Ovary (tissue), 9 donors: Measurements from ENCODE around the gene WDR83. TPM values are rescaled to one million over a fixed set of nuclear protein-coding genes. Genes with fewer than 3 reads are reported as not detected.
A peak's percentile ranks its signal among the peaks of the same experiment; 100 is the strongest.

Experiments used
- DNase-seq, 5 donors: peaks; one replicate each; pipeline ENCODE4 v3.0.0-alpha.2; 2019 to 2020
- H3K27ac ChIP-seq, 2 donors: fragments of 200-600 bp; one replicate each; pipeline versions ENCODE4 v1.5.1 to v1.8.0; 2019 to 2022
- H3K27me3 ChIP-seq: fragments of 200-600 bp; one replicate; pipeline ENCODE4 v1.8.0; 2022
- H3K36me3 ChIP-seq: fragments of 200-600 bp; sonication (generic); one replicate; pipeline ENCODE4 v1.5.1; 2019
- H3K4me1 ChIP-seq: one replicate; pipeline ENCODE4 v1.8.1; 2013; ENCODE audit warnings: mild to moderate bottlenecking, moderate library complexity; ENCODE audit not compliant: insufficient read depth
- H3K4me3 ChIP-seq: fragments of 200-600 bp; sonication (generic); one replicate; pipeline ENCODE4 v1.5.1; 2017
- H3K9me3 ChIP-seq, 2 donors: fragments of 200-600 bp in 1 of 2; sonication (generic) in 1 of 2; one replicate each; pipeline versions ENCODE4 v1.5.1 to v1.8.1; 2013 to 2019; ENCODE audit warnings: mild to moderate bottlenecking in 1 of 2, moderate library complexity in 1 of 2
- EP300 ChIP-seq: sonication (generic); formaldehyde crosslinking; IDR thresholded peaks from one replicate; pipeline ENCODE4 v1.6.1; 2017; ENCODE audit warnings: antibody characterized with exemption
- POLR2A ChIP-seq: fragments of 450-650 bp; IDR thresholded peaks from one replicate; pipeline ENCODE4 v1.6.1; 2017; ENCODE audit warnings: antibody characterized with exemption, mild to moderate bottlenecking, moderate library complexity
- WGBS, 3 donors: extraction: QIAGEN DNeasy Blood & Tissue Kit in 1 of 3; methylation state at CpG; one replicate each; pipeline versions ENCODE4 v1.1.5 to v1.1.7; 2013 to 2017; 5-methylcytosine and 5-hydroxymethylcytosine counted together
- intact Hi-C, 4 donors: fragments of 100-400 bp; cut with DNase I; formaldehyde crosslinking; loops; one replicate each; pipeline versions ENCODE4 v1.11.0 to v1.15.1; 2022 to 2023
- polyA plus RNA-seq, 2 donors: library from polyadenylated mRNA; stranded (reverse); fragments of 200-250 nt in 1 of 2; fragments of 350-450 nt in 1 of 2; fragmentation: Illumina TruSeq in 1 of 2; extraction: RNeasy Lipid Tissue Mini Kit (QIAGEN cat#74804) in 1 of 2; gene quantifications; one replicate each; pipeline ENCODE4 v1.2.3, GENCODE V29; 2013 to 2014
- total RNA-seq, 7 donors: library from RNA; depleted of rRNA in 2 of 7; stranded (reverse); fragments of >200 nt in 2 of 7; fragmentation: NEBNext Ultra II Directional in 3 of 7; extraction: Animal tissue kit (Norgen Biotek cat#: 25700) in 3 of 7; gene quantifications; one replicate each; pipeline versions ENCODE4 v1.1.0 to v1.2.4, GENCODE V29; 2016 to 2023
- TF ChIP-seq, protein P1 (sequence below), 3 donors: fragments of 450-650 bp in 2 of 3; fragments of 200-600 bp in 1 of 3; IDR thresholded peaks; one replicate each; pipeline versions ENCODE4 v1.5.1 to v1.8.0; 2016 to 2022; ENCODE audit warnings: antibody characterized with exemption in 3 of 3, mild to moderate bottlenecking in 1 of 3
- donor health status: DM: no; HTN: no; CAD: no; lungs with moderate emphysema.
- donor health status: DM: no; HTN: no; CAD: no.
- donor health status: Bipolar disorder and iron deficiency.
- donor health status: DM: yes; HTN: yes; CAD: no.
- donor health status: DM: no; HTN: no; CAD: no.
- donor health status: DM: yes; HTN: yes; CAD: no.

WDR83 gene
- total and polyA plus RNA-seq, 9 donors, result 2.8 to 16.3 (median 11.9) TPM

DNA sequence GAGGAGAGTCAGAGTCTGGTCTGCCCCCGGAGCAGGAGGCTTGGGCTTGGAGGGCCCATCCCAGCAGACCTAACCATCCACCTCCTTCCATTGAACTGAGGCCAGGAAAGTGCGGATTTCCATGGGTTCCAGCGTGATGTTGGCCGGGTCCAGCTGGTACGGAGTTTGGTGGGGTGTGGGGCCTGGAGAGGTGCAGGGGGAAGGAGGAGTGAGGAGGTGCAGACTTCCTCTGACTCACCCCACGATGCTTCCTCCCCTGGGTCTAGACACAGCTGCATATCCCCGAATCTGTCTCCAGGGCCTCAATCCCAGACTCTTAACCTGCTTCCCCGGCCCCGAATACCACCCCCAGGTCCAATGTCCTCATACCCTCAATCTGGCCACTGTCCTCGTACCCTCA is 20.1 kb upstream of the WDR83 start:
- 78 to 88% (median 79%) methylated on average over 10 of the region's 10 CpGs for WGBS, 3 donors
- no peak for DNase-seq
- H3K9me3 ChIP-seq, result no peaks in the 10 kb centered on the region
- no peaks in the 10 kb centered on the region for H3K36me3 ChIP-seq
- no peak overlapping the region for H3K27ac ChIP-seq
- no peak for TF ChIP-seq POLR2A
- TF ChIP-seq, protein P1, sequence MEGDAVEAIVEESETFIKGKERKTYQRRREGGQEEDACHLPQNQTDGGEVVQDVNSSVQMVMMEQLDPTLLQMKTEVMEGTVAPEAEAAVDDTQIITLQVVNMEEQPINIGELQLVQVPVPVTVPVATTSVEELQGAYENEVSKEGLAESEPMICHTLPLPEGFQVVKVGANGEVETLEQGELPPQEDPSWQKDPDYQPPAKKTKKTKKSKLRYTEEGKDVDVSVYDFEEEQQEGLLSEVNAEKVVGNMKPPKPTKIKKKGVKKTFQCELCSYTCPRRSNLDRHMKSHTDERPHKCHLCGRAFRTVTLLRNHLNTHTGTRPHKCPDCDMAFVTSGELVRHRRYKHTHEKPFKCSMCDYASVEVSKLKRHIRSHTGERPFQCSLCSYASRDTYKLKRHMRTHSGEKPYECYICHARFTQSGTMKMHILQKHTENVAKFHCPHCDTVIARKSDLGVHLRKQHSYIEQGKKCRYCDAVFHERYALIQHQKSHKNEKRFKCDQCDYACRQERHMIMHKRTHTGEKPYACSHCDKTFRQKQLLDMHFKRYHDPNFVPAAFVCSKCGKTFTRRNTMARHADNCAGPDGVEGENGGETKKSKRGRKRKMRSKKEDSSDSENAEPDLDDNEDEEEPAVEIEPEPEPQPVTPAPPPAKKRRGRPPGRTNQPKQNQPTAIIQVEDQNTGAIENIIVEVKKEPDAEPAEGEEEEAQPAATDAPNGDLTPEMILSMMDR (IDR thresholded peaks at IDR 0.05), result no peak
- no peak for TF ChIP-seq EP300
- H3K27me3 ChIP-seq, result no peaks in the 10 kb centered on the region
- peaks cover 12% of the 10 kb centered on the region for H3K4me1 ChIP-seq
- no peak overlapping the region for H3K4me3 ChIP-seq
- intact Hi-C loops, result no loop called here

DNA sequence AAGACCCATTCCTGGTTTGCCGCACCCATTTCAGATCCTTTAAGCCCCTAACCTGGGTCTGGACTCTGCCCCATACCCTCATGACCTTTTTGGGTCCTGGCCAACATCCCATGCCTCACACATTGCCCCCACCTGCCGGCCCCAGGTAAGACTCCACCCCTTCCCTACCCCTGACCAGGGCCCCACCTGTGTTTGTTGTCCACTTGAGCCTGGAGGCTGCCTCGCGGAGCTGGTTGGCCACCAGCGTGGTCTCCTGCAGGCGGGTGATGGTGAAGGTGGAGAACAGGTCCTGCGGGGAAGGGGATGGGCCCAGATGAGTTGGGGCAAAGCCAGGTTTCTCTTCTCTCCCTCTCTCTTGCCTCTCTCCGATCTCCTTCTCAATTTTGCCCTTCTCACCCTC is 19.6 kb upstream of the WDR83 start:
- Histone ChIP-seq H3K4me1 (peaks cover 12% of the 10 kb centered on the region), H3K9me3 (no peaks in the 10 kb centered on the region), H3K27me3 (no peaks in the 10 kb centered on the region), H3K4me3 (no peak overlapping the region), H3K27ac (peak overlapping the region in 1 of 2 donors; percentile 29), H3K36me3 (no peaks in the 10 kb centered on the region)
- intact Hi-C loops, result no loop called here
- TF ChIP-seq, protein P1 (IDR thresholded peaks at IDR 0.05), result no peak
- TF ChIP-seq EP300 (no peak), POLR2A (no peak)
- no peak for DNase-seq
- 67 to 73% (median 73%) methylated on average over 8 of the region's 8 CpGs for WGBS, 3 donors

DNA sequence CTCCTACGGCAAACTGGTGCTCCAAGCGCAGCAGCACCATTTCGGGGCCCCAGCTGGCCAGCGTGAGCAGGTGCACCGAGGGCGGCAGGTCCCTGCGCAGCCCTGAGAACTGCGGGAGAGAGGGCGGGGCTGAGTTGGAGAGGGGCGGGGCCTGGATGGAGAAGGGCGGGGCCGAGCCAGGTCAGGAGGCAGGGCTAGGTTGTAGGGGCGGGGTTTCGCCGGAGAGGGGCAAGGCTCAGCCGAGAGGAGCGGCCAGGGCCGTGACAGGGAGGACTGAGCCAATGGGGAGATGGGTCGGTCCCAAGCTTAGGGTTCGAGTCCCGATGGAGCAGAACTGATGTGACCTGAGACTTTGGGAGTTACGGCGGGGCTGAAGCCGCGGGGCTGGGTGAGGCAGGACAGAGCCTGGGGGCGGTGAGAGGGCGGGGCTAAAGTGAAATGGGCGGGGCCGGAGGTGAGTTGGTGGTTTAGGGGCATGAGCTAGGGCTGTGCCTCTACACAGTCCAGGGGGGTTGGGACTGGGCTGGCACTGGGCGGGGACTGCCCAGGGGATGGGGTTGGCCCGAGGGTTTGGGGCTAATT is 19.0 kb upstream of the WDR83 start:
- peaks cover 12% of the 10 kb centered on the region for H3K4me1 ChIP-seq
- peak overlapping the region in 1 of 2 donors; percentile 29 for H3K27ac ChIP-seq

DNA sequence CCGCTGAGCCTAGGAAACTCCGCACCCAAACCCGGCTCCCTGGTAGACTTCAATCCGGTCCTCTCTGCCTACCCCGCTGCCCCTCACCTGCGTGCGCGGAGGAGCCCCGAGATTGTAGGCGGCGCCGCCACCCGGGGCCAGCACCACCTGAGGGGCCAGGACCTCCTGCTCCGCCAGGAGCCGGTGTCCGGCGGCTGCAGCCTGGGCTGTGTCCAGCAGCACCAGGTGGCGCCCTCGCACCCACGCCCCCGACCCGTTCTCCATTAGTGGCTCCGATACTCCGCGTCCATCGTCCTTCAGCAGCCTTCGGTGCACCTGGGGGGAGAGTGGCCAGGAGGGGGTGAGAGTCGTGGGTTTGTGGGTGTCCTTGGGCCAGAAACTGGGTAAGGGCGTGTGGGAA is 18.5 kb upstream of the WDR83 start:
- peaks cover 12% of the 10 kb centered on the region for H3K4me1 ChIP-seq
- intact Hi-C loops, result no loop called here
- no peak overlapping the region for H3K27ac ChIP-seq
- peak in 3 of 5 donors; percentile 30 to 61 (median 49) for DNase-seq
- H3K4me3 ChIP-seq, result peak overlapping the region; percentile 27
- H3K27me3 ChIP-seq, result no peaks in the 10 kb centered on the region
- H3K9me3 ChIP-seq, result no peaks in the 10 kb centered on the region
- H3K36me3 ChIP-seq, result no peaks in the 10 kb centered on the region
- WGBS, 3 donors, result 4 to 5% (median 5%) methylated on average over 15 to 29 of the region's 29 CpGs
- TF ChIP-seq EP300 (no peak), POLR2A (no peak)
- TF ChIP-seq, protein P1 (IDR thresholded peaks at IDR 0.05), result peak in 2 of 3 donors; percentile 20 to 25

More for the DNA sequence above, 19.0 kb upstream of the WDR83 start:
- Histone ChIP-seq H3K36me3 (no peaks in the 10 kb centered on the region), H3K27me3 (no peaks in the 10 kb centered on the region), H3K9me3 (no peaks in the 10 kb centered on the region), H3K4me3 (peak overlapping the region; percentile 27)
- 6 to 17% (median 6%) methylated on average over 31 of the region's 31 CpGs for WGBS, 3 donors
- intact Hi-C loops, result no loop called here
- DNase-seq, result peak; percentile 75 to 84 (median 81)
- TF ChIP-seq, protein P1 (IDR thresholded peaks at IDR 0.05), result no peak
- TF ChIP-seq POLR2A (no peak), EP300 (no peak)
